Heart right ventricle (tissue), 16 donors: ENCODE data around the gene GAMT. TPM values are rescaled to one million over a fixed set of nuclear protein-coding genes. Genes with fewer than 3 reads are reported as not detected.

ENCODE experiments used
- ATAC-seq, 8 donors: fragments of 200-7000 bp; cut with Tn5 transposase; one replicate each; pipeline ENCODE4 v1.9.1; 2020; ENCODE audit warnings: mild to moderate bottlenecking in 8 of 8, moderate library complexity in 8 of 8, moderate number of reproducible peaks in 1 of 8
- DNase-seq, 2 donors: peaks; one replicate each; pipeline ENCODE4 v3.0.0-alpha.2; 2020
- H3K27ac ChIP-seq, 10 donors: fragments of 200-600 bp; sonication (generic) in 2 of 10; one replicate each; pipeline versions ENCODE4 v1.5.0 to v1.8.0; 2020 to 2022; ENCODE audit warnings: mild to moderate bottlenecking in 3 of 10
- H3K27me3 ChIP-seq, 7 donors: fragments of 200-600 bp; one replicate each; pipeline ENCODE4 v1.8.0; 2021 to 2022; ENCODE audit warnings: mild to moderate bottlenecking in 2 of 7
- H3K36me3 ChIP-seq, 9 donors: fragments of 200-600 bp; sonication (generic) in 1 of 9; one replicate each; pipeline versions ENCODE4 v1.5.0 to v1.8.0; 2020 to 2022; ENCODE audit warnings: mild to moderate bottlenecking in 2 of 9
- H3K4me1 ChIP-seq, 9 donors: fragments of 200-600 bp; sonication (generic) in 1 of 9; one replicate each; pipeline versions ENCODE4 v1.5.0 to v1.8.0; 2020 to 2022; ENCODE audit warnings: mild to moderate bottlenecking in 4 of 9
- H3K4me3 ChIP-seq, 10 donors: fragments of 200-600 bp; sonication (generic) in 2 of 10; one replicate each; pipeline versions ENCODE4 v1.5.0 to v1.8.0; 2020 to 2022; ENCODE audit warnings: mild to moderate bottlenecking in 7 of 10, moderate library complexity in 2 of 10
- H3K9me3 ChIP-seq, 11 donors: fragments of 200-600 bp in 10 of 11; sonication (generic) in 2 of 11; one replicate each; pipeline versions ENCODE4 v1.5.0 to v1.8.0; 2013 to 2022; ENCODE audit warnings: mild to moderate bottlenecking in 2 of 11, control low read depth in 1 of 11, moderate library complexity in 1 of 11
- WGBS, 2 donors: extraction: QIAGEN DNeasy Blood & Tissue Kit; methylation state at CpG; one replicate each; pipeline ENCODE4 v1.1.7; 2013; ENCODE audit warnings: inconsistent platforms in 1 of 2; 5-methylcytosine and 5-hydroxymethylcytosine counted together
- intact Hi-C, 10 donors: fragments of 100-400 bp; cut with DNase I; formaldehyde crosslinking; loops; one replicate each; pipeline versions ENCODE4 v1.11.1 to v1.14.2; 2022
- polyA plus RNA-seq, 2 donors: library from polyadenylated mRNA; stranded (reverse); fragments of 200-250 nt; gene quantifications; one replicate each; pipeline ENCODE4 v1.2.3, GENCODE V29; 2013
- total RNA-seq, 10 donors: library from RNA; stranded (reverse); fragmentation: NEBNext Ultra II Directional in 3 of 10; extraction: Animal tissue kit (Norgen Biotek cat#: 25700) in 3 of 10; gene quantifications; one replicate each; pipeline versions ENCODE4 v1.2.1 to v1.2.4, GENCODE V29; 2021 to 2023
- TF ChIP-seq, protein P1 (sequence below), 9 donors: fragments of 200-600 bp; sonication (generic) in 2 of 9; IDR thresholded peaks; one replicate each; pipeline versions ENCODE4 v1.5.0 to v1.8.0; 2021 to 2022; ENCODE audit warnings: antibody characterized with exemption in 9 of 9, mild to moderate bottlenecking in 5 of 9, moderate library complexity in 1 of 9
- donor health status: Arrhythmogenic right ventricular cardiomyopathy.
- donor health status: ischemic (EF 13 %, LVEDD 7.1; RV severe dilation, severe dysfunction).
- donor health status: healthy with polysubstance abuse.
- donor health status: DM: no; HTN: yes; CAD: no.
- donor health status: DM: no; HTN: no; CAD: no.
- donor health status: ischemic (EF 25% LVEDD 6.9; RV normal size, moderate dysfunction).
- donor health status: ischemic (EF 25% LVEDD 5.7; RV mildly dilated, moderate dysfunction).
- donor health status: healthy.
- donor health status: DM: yes; HTN: yes; CAD: no.
- donor health status: Ischemic cardiomyopathy.
- donor health status: ischemic (EF 35%, LVEDD 5.7; RV mildly dilated, moderate dysfunction).
- donor health status: nonischemic (EF 11% LVEDD 7.7; RV severe dilation, severe dysfunction).
- donor health status: DM: yes; HTN: yes; CAD: no.
- donor health status: PGD.
- donor health status: ischemic (EF 29% LVEDD 5.4; RV normal size, mild dysfunction).
- donor health status: nonischemic (EF 23%, LVEDD 6.1; RV moderate dilation, normal function).

GAMT gene
- total and polyA plus RNA-seq, 12 donors = 30.8 to 260 (median 72.1) TPM

DNA sequence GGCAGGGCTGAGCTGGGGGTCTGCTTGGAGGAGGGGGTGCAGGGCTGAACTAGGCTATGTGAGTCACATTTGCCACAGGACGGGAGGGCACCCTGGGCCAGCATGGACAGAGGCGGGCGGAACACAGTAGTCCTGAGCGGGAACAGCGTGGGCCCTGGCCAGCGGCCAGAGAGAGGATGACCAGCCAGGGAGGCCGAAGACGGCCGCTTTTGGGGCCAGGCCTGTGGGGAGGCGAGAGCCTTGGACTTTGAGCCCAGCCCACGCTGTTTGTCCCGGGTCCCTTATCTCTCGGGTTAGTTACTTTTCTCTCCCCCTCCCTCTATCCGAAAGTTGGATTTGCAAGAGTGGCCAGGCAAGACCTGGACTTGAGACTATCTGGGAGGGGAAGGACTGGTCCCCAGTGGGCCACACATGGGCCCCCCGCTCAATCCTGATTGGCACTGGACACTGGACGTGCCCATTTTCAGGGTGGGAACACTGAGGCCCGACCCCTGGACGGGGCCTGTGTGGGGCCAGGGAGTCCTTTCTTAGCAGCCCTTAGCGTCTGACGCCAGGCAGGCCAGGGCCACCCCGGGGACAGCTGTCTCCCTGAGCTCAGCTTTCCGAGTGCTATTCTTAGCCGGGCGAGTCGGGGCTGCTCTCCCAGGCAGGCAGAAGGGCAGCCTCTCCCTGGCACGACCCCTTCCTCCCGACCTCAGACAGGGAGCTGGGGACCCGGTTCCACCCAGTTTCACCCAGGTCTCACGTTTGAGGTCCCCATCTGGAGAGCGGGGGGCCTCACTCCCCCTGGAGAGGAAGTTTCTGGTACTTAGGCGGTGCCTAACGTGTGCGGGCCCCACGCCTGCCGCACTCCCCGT, 833 bp downstream of the GAMT start:
- intact Hi-C loops = loop anchor here in 4 of 10 donors (1.0 to 10.0 kb wide), 2 partner anchors 8 to 126 kb away; partner anchors contain the start of gene FAM174C (in 3 of the 4)
- Histone ChIP-seq H3K9me3 (no peaks in the 10 kb centered on the region), H3K4me1 (peaks cover 18 to 46% (median 33%) of the 10 kb centered on the region in 9 donors), H3K27me3 (peaks cover 0 to 38% (median 0%) of the 10 kb centered on the region in 7 donors), H3K27ac (peak overlapping the region; percentile 41 to 86 (median 79)), H3K4me3 (peak overlapping the region; percentile 47 to 81 (median 72)), H3K36me3 (peaks cover 0 to 10% (median 0%) of the 10 kb centered on the region in 9 donors)
- DNase-seq (peak; percentile 68 to 73), ATAC-seq (peak; percentile 66 to 86 (median 76))
- TF ChIP-seq, protein P1, sequence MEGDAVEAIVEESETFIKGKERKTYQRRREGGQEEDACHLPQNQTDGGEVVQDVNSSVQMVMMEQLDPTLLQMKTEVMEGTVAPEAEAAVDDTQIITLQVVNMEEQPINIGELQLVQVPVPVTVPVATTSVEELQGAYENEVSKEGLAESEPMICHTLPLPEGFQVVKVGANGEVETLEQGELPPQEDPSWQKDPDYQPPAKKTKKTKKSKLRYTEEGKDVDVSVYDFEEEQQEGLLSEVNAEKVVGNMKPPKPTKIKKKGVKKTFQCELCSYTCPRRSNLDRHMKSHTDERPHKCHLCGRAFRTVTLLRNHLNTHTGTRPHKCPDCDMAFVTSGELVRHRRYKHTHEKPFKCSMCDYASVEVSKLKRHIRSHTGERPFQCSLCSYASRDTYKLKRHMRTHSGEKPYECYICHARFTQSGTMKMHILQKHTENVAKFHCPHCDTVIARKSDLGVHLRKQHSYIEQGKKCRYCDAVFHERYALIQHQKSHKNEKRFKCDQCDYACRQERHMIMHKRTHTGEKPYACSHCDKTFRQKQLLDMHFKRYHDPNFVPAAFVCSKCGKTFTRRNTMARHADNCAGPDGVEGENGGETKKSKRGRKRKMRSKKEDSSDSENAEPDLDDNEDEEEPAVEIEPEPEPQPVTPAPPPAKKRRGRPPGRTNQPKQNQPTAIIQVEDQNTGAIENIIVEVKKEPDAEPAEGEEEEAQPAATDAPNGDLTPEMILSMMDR (IDR thresholded peaks at IDR 0.05) = no peak
- 22% methylated on average over 36 of the region's 36 CpGs for WGBS, 2 donors

DNA sequence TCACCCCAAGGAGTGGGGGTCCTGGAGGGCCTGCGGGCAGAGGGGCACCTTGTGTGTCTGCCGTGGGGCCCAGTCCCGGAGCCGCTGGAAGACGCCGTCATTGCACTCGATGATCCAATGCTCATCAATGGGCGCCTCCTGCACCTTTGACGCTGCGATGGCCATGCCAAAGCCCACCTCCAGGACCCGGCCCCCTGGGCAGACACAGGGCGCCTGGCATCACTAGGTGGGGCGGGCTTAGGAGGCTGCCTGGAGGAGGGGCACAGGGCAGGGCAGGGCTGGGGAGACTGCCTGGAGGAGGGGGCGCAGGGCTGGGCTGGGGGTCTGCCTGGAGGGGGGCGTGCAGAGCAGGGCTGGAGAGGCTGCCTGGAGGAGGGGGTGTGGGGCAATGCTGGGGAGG, 1.6 kb downstream of the GAMT start:
- no peak overlapping the region for H3K4me3 ChIP-seq
- peaks cover 21 to 54% (median 38%) of the 10 kb centered on the region in 9 donors for H3K4me1 ChIP-seq

GRCh38 chr19:1399079-1399478, 2.3 kb downstream of the GAMT start:
- Histone ChIP-seq H3K36me3 (peaks cover 0 to 17% (median 2%) of the 10 kb centered on the region in 9 donors), H3K4me3 (no peak overlapping the region), H3K27me3 (peaks cover 0 to 38% (median 0%) of the 10 kb centered on the region in 7 donors), H3K27ac (no peak overlapping the region), H3K4me1 (peaks cover 21 to 55% (median 38%) of the 10 kb centered on the region in 9 donors), H3K9me3 (no peaks in the 10 kb centered on the region)
- DNase-seq (no peak), ATAC-seq (no peak)
- intact Hi-C loops = loop anchor here in 1 of 10 donors (5.0 kb wide), 1 partner anchor 117 kb away; no protein-coding TSS in a partner anchor
- 90 to 94% methylated on average over 19 of the region's 19 CpGs for WGBS, 2 donors
- TF ChIP-seq, protein P1 (IDR thresholded peaks at IDR 0.05) = no peak

More for the DNA sequence above, 1.6 kb downstream of the GAMT start:
- Histone ChIP-seq H3K9me3 (no peaks in the 10 kb centered on the region), H3K27me3 (peaks cover 0 to 38% (median 0%) of the 10 kb centered on the region in 7 donors), H3K36me3 (peaks cover 0 to 12% (median 0%) of the 10 kb centered on the region in 9 donors), H3K27ac (no peak overlapping the region)
- TF ChIP-seq, protein P1 (IDR thresholded peaks at IDR 0.05) = no peak
- DNase-seq (no peak), ATAC-seq (no peak)
- WGBS, 2 donors = 96 to 97% methylated on average over 15 of the region's 15 CpGs
- intact Hi-C loops = loop anchor here in 5 of 10 donors (1.0 to 10.0 kb wide), 3 partner anchors 7 to 125 kb away; partner anchors contain the start of gene FAM174C (in 3 of the 5)

DNA sequence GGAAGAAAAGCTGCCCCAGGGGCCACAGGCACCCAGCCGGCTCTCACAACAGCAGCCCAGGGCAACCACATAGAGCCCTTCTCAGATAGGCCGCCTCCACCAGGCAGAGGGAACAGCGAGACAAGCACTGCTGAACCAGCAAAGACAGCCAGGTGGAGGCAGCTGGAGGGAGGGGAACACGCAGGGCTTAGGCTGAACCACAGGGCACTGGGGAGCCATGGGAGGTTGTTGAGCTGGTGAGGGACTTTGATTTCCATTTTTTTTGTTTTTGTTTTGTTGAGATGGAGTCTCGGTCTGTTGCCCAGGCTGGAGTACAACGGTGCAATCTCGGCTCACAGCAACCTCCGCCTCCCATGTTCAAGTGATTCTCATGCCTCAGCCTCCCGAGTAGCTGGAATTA, 3.5 kb downstream of the GAMT start:
- H3K36me3 ChIP-seq = peaks cover 0 to 30% (median 13%) of the 10 kb centered on the region in 9 donors
- H3K27me3 ChIP-seq = peaks cover 0 to 27% (median 0%) of the 10 kb centered on the region in 7 donors
- peaks cover 21 to 54% (median 36%) of the 10 kb centered on the region in 9 donors for H3K4me1 ChIP-seq
- no peaks in the 10 kb centered on the region for H3K9me3 ChIP-seq
- WGBS, 2 donors = 92 to 93% methylated on average over 9 of the region's 9 CpGs
- no peak overlapping the region for H3K27ac ChIP-seq
- no peak for ATAC-seq
- intact Hi-C loops = loop anchor here in 1 of 10 donors (5.0 kb wide), 1 partner anchor 116 kb away; no protein-coding TSS in a partner anchor
- TF ChIP-seq, protein P1 (IDR thresholded peaks at IDR 0.05) = no peak
- no peak overlapping the region for H3K4me3 ChIP-seq
- DNase-seq = no peak
